GM12878 (cell line): ENCODE measurements around the gene SPATS2L. TPM values are rescaled to one million over a fixed set of nuclear protein-coding genes. Genes with fewer than 3 reads are reported as not detected.

Experiments used
- ATAC-seq: fragments of 200-7000 bp; cut with Tn5 transposase; 3 replicates; pipeline ENCODE4 v1.9.1; 2020; ENCODE audit warnings: mild to moderate bottlenecking, moderate library complexity
- BruUV-seq: library from RNA; stranded (reverse); fragments of 400-500 nt; replicated peaks from 2 replicates; lab custom pipeline; 2021; lab: Mats Ljungman, UMichigan
- CTCF ChIA-PET: fragments of 300-600 bp; sonication (Branson Sonifier 250); formaldehyde crosslinking; extraction: SDS; loops from one replicate; lab custom pipeline; 2021; ENCODE audit warnings: inconsistent platforms; lab: Yijun Ruan, JAX
- POLR2A ChIA-PET: fragments of 350-600 bp; formaldehyde crosslinking; extraction: SDS; loops from one replicate; lab custom pipeline; 2021; ENCODE audit warnings: inconsistent platforms; lab: Charles Lee
- RAD21 ChIA-PET: fragments of 300-600 bp; sonication (Branson Sonifier 250); formaldehyde crosslinking; loops from one replicate; lab custom pipeline; 2023; ENCODE audit warnings: antibody characterized with exemption; ENCODE audit not compliant: unreplicated experiment; lab: Charles Lee
- SMC1A ChIA-PET: fragments of 300-600 bp; sonication (Branson Sonifier 250); formaldehyde crosslinking; loops from one replicate; lab custom pipeline; 2023; ENCODE audit not compliant: unreplicated experiment, uncharacterized antibody; lab: Charles Lee
- DNase-seq: peaks from one replicate; pipeline ENCODE4 v3.0.0-alpha.2; 2011; ENCODE audit warnings: low read depth, low spot score
- FAIRE-seq: peaks from 3 replicates; lab custom pipeline; 2011; peaks lifted over from hg19 to GRCh38; lab: Jason Lieb, UNC
- H2AFZ ChIP-seq: 2 replicates; pipeline ENCODE4 v1.6.0; 2011; ENCODE audit warnings: low read depth, low read length, control low read depth; ENCODE audit not compliant: control insufficient read depth
- H3K27ac ChIP-seq: 2 replicates; pipeline ENCODE4 v1.5.1; 2011; ENCODE audit warnings: control low read depth; ENCODE audit not compliant: control insufficient read depth, insufficient read depth
- H3K27me3 ChIP-seq, 2 experiments: replicated peaks in 1 of 2; 2 replicates each; pipeline versions ENCODE4 v1.6.0 to v1.6.1; 2011; ENCODE audit warnings: low read length in 1 of 2; ENCODE audit not compliant: control insufficient read depth in 2 of 2, insufficient read depth in 2 of 2
- H3K36me3 ChIP-seq, 2 experiments: 2 replicates each; pipeline ENCODE4 v1.5.1; 2011; ENCODE audit warnings: low read length in 1 of 2; ENCODE audit not compliant: control insufficient read depth in 2 of 2, insufficient read depth in 2 of 2
- H3K4me1 ChIP-seq: 2 replicates; pipeline ENCODE4 v1.6.1; 2011; ENCODE audit warnings: mild to moderate bottlenecking, low read length, moderate library complexity, mixed read lengths; ENCODE audit not compliant: control insufficient read depth, insufficient read depth
- H3K4me2 ChIP-seq: 2 replicates; pipeline ENCODE4 v1.6.0; 2011; ENCODE audit warnings: control low read depth; ENCODE audit not compliant: control insufficient read depth, insufficient read depth
- H3K4me3 ChIP-seq: fragments of 200-600 bp; sonication (generic); 2 replicates; pipeline ENCODE4 v1.5.1; 2016
- H3K79me2 ChIP-seq: 2 replicates; pipeline ENCODE4 v1.6.0; 2011; ENCODE audit warnings: low read length; ENCODE audit not compliant: control insufficient read depth, insufficient read depth
- H3K9ac ChIP-seq: 2 replicates; pipeline ENCODE4 v1.8.0; 2011; ENCODE audit warnings: low read length, control low read depth, mixed read lengths; ENCODE audit not compliant: control insufficient read depth, insufficient read depth
- H3K9me3 ChIP-seq: replicated peaks from 3 replicates; pipeline ENCODE4 v1.5.1; 2011; ENCODE audit warnings: mild to moderate bottlenecking, low read length; ENCODE audit not compliant: control insufficient read depth, insufficient read depth
- H4K20me1 ChIP-seq: 2 replicates; pipeline ENCODE4 v1.6.0; 2011; ENCODE audit not compliant: control insufficient read depth, insufficient read depth
- CUX1 ChIP-seq: IDR thresholded peaks from 2 replicates; pipeline ENCODE4 v1.6.1; 2012; ENCODE audit warnings: improper control_type of control experiment, low read depth, low read length; ENCODE audit not compliant: insufficient replicate concordance
- TCF12 ChIP-seq: IDR thresholded peaks from 2 replicates; pipeline ENCODE4 v1.6.1; 2011; ENCODE audit warnings: low read depth, mild to moderate bottlenecking, low read length
- WGBS: methylation state at CpG from one replicate; pipeline ENCODE4 v1.1.6; 2016; ENCODE audit warnings: low lambda C conversion rate; ENCODE audit not compliant: insufficient replicate concordance, insufficient coverage; ENCODE audit errors: missing lambda C conversion rate; 5-methylcytosine and 5-hydroxymethylcytosine counted together
- in situ Hi-C: fragments of 300-500 bp; cut with MboI; formaldehyde crosslinking; loops from 9 replicates; pipeline ENCODE4 v1.14.3; 2018; ENCODE audit warnings: mixed read lengths
- intact Hi-C: fragments of 100-400 bp; cut with micrococcal nuclease; formaldehyde crosslinking; loops from one replicate; pipeline ENCODE4 v1.14.2; 2022; ENCODE audit not compliant: unreplicated experiment
- polyA plus RNA-seq, 11 experiments: library from polyadenylated mRNA; depleted of rRNA in 4 of 11; unstranded in 6 of 11; stranded (reverse) in 5 of 11; fragments of >200 nt; fragmentation: Nextera tagmentation in 4 of 11; fragmentation: Illumina TruSeq in 1 of 11; extraction: Ambion mirVana in 4 of 11; extraction: Trizol in 1 of 11; gene quantifications; 1 replicate in 1 of 11; 2 replicates in 10 of 11; pipeline versions ENCODE4 v1.2.1 to v1.2.3, GENCODE V29; 2011 to 2016; ENCODE audit warnings: inconsistent platforms in 2 of 11, missing spikeins in 2 of 11, low read depth in 1 of 11
- total RNA-seq, 4 experiments: library from RNA; depleted of rRNA in 3 of 4; stranded (reverse); fragments of >200 nt in 3 of 4; fragmentation: Illumina TruSeq in 1 of 4; extraction: Trizol in 1 of 4; gene quantifications; 2 replicates each; pipeline versions ENCODE4 v1.2.1 to v1.2.3, GENCODE V29; 2013 to 2021

The SPATS2L gene
- total and polyA plus RNA-seq, 10 of the 15 experiments (the other 5 are each of a cell fraction or from before 2014, with no cell fraction given), result 5.2 to 30.0 (median 20.1) TPM

GRCh38 chr2:200447139-200447855, 140.8 kb downstream of the SPATS2L start:
- WGBS, result 73% methylated on average over 4 of the region's 4 CpGs
- H3K36me3 ChIP-seq, result no peaks in the 10 kb centered on the region; a peak in 1 of 4 replicates
- no TSS peak for BruUV-seq
- intact Hi-C loops, result no loop called here
- no peak for TF ChIP-seq CUX1
- no peak for TF ChIP-seq TCF12
- TF ChIP-seq, all 136 proteins: peak for 0
- Histone ChIP-seq H3K79me2 (no peaks in the 10 kb centered on the region), H2AFZ (no peak overlapping the region), H3K27ac (no peak overlapping the region), H4K20me1 (no peaks in the 10 kb centered on the region), H3K9me3 (no peaks in the 10 kb centered on the region), H3K4me1 (0 out of 2 replicates have a peak, but pooled peaks cover 2% of the 10 kb centered on the region), H3K27me3 (no peaks in the 10 kb centered on the region), H3K4me3 (no peak overlapping the region), H3K4me2 (no peak overlapping the region), H3K9ac (no peak overlapping the region)
- in situ Hi-C loops, result no loop called here
- ChIA-PET CTCF (interaction anchor here (1.2 to 7.2 kb wide), 3 partner anchors 9 to 35 kb away, joined by 7 to 68 read pairs (median 20); no protein-coding TSS in a partner anchor), POLR2A (interaction anchor here (0.6 kb wide), 1 partner anchor 23 kb away, joined by 3 read pairs; no protein-coding TSS in a partner anchor), RAD21 (interaction anchor here (1.2 kb wide), 1 partner anchor 20 kb away, joined by 3 read pairs; no protein-coding TSS in a partner anchor), SMC1A (interaction anchor here (1.1 to 5.2 kb wide), 2 partner anchors 35 to 128 kb away, joined by 3 to 28 read pairs; no protein-coding TSS in a partner anchor)
- FAIRE-seq (no peak), DNase-seq (no peak), ATAC-seq (no peak)
